GM21528 (cell line): ENCODE results near the gene GABRR1.

Source experiments
- ATAC-seq: cut with Tn5 transposase; IDR thresholded peaks from one replicate; pipeline ENCODE4 v1.9.1; 2021; ENCODE audit warnings: mild to moderate bottlenecking, moderate library complexity; ENCODE audit not compliant: unreplicated experiment, low FRiP score

GABRR1 gene

GRCh38 chr6:89221129-89221528 is 4.0 kb upstream of the GABRR1 start:
- no peak for ATAC-seq

- no peak for ATAC-seq
These were observed 747 bp downstream of the GABRR1 start for GRCh38 chr6:89216411-89216810.

GRCh38 chr6:89215391-89215790 is 1.8 kb downstream of the GABRR1 start:
- ATAC-seq, result no peak

GRCh38 chr6:89214197-89214596 is 3.0 kb downstream of the GABRR1 start:
- no peak for ATAC-seq

- ATAC-seq, result no peak
These were observed 4.7 kb downstream of the GABRR1 start for GRCh38 chr6:89212472-89212871.

GRCh38 chr6:89209457-89209856 is 7.7 kb downstream of the GABRR1 start:
- ATAC-seq, result no peak

GRCh38 chr6:89208551-89208950 is 8.6 kb downstream of the GABRR1 start:
- ATAC-seq, result no peak

GRCh38 chr6:89205819-89206218 is 11.3 kb downstream of the GABRR1 start:
- no peak for ATAC-seq

- no peak for ATAC-seq
These were observed 13.1 kb downstream of the GABRR1 start for GRCh38 chr6:89204096-89204495.

GRCh38 chr6:89200706-89201215 is 16.4 kb downstream of the GABRR1 start:
- ATAC-seq, result no peak

GRCh38 chr6:89199579-89199978 is 17.6 kb downstream of the GABRR1 start:
- ATAC-seq, result no peak

GRCh38 chr6:89198235-89198634 is 18.9 kb downstream of the GABRR1 start:
- no peak for ATAC-seq

- no peak for ATAC-seq
These were observed 20.0 kb downstream of the GABRR1 start for GRCh38 chr6:89197141-89197540.

GRCh38 chr6:89194559-89194958 is 22.6 kb downstream of the GABRR1 start:
- no peak for ATAC-seq

GRCh38 chr6:89190741-89191140 is 26.4 kb downstream of the GABRR1 start:
- no peak for ATAC-seq

GRCh38 chr6:89187504-89187903 is 29.7 kb downstream of the GABRR1 start:
- ATAC-seq, result no peak

- ATAC-seq, result no peak
These were observed 30.4 kb downstream of the GABRR1 start for GRCh38 chr6:89186762-89187161.

- no peak for ATAC-seq
These were observed 32.8 kb downstream of the GABRR1 start for GRCh38 chr6:89184344-89184743.

- no peak for ATAC-seq
These were observed 33.9 kb downstream of the GABRR1 start for GRCh38 chr6:89183294-89183693.

GRCh38 chr6:89180971-89181370 is 36.2 kb downstream of the GABRR1 start:
- ATAC-seq, result no peak

GRCh38 chr6:89180112-89180511 is 37.0 kb downstream of the GABRR1 start:
- no peak for ATAC-seq

GRCh38 chr6:89173634-89174033 is 43.5 kb downstream of the GABRR1 start:
- no peak for ATAC-seq

GRCh38 chr6:89172131-89172530 is 45.0 kb downstream of the GABRR1 start:
- ATAC-seq, result no peak
